GM12892 (cell line): Measurements from ENCODE around the gene SBK3.

Experiments
- POLR2A ChIP-seq: IDR thresholded peaks from 2 replicates; pipeline ENCODE4 v1.6.1; 2011; ENCODE audit warnings: low read depth, low read length, control low read depth
- POLR2AphosphoS5 ChIP-seq: IDR thresholded peaks from 2 replicates; pipeline ENCODE4 v1.6.1; 2011; ENCODE audit warnings: low read depth, low read length, control low read depth

DNA sequence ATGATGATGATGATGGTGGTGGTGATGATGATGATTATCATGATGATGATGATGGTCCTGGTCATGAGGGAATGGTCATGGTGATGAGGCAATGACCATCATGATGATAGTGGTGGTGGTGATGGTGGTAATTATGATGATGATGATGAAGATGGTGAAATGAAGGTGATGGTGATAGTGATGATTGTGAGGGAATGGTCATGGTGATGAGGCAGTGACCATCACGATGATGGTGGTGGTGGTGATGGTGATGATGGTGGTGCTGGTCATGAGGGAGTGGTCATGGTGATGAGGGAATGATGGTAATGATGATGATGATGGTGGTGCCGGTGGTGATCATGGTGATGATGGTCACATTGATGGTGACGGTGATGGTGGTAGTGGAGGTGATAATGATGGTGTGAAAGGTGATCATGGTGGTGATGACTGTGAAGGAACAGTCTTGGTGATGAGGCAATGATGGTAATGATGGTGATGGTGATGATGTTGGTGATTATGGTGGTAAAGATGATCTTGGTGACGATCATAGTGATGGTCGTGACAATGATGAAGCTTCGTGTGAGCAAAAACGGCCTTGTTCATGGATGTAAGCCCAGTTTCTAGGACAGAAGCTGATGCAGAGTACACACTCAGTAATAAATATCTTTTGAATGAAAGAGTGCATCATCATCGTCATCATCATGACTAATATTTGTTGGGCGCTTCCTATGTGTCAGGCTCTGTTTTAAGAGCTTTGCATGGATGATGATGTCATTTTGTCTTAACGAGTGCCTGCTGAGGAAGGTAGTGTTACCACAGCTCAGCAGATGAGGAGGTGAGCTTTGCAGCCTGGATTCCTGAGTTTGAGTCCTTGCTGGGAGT is 25.7 kb downstream of the SBK3 start:
- TF ChIP-seq POLR2A (no peak), POLR2AphosphoS5 (no peak)
